ENCODE measurements around the gene CPT2. TPM values are rescaled to one million over a fixed set of nuclear protein-coding genes. Genes with fewer than 3 reads are reported as not detected.

The CPT2 gene
- total and polyA plus RNA-seq, 2 of the 13 experiments (the other 11 are each of a cell fraction or from before 2014, with no cell fraction given): 12.6 to 14.6 TPM

GRCh38 chr1:53196485-53197290 is at the start of gene CPT2 (continued):
- TF ChIP-seq REST (IDR thresholded peaks at IDR 0.05; ENCODE audit: borderline replicate concordance in 1 of 2, low read depth in 1 of 2, low read length in 2 of 2): peak in 1 of 2 experiments; percentile 31; a peak in 1 of 4 replicates
- 0 out of 2 replicates have a peak, but pooled peaks have one; percentile 1 for TF ChIP-seq HDAC2 (CRISPR knock-in tag; IDR thresholded peaks at IDR 0.05)
- no peak for TF ChIP-seq CREB1 (IDR thresholded peaks at IDR 0.05)
- peak; percentile 77; the same call in 1 of the 2 replicates for TF ChIP-seq CREB1 (CRISPR knock-in tag; IDR thresholded peaks at IDR 0.05)
- 0 out of 2 replicates have a peak, but pooled peaks have one; percentile 15 for TF ChIP-seq CCDC6 (CRISPR knock-in tag; IDR thresholded peaks at IDR 0.05)
- peak; percentile 89 for TF ChIP-seq ASH2L (IDR thresholded peaks at IDR 0.05; ENCODE audit: insufficient read length, low read depth, low read length)
- peak; percentile 41; the same call in 1 of the 2 replicates for TF ChIP-seq ESRRA (CRISPR knock-in tag; IDR thresholded peaks at IDR 0.05; ENCODE audit: low read depth)
- TF ChIP-seq KDM5B (CRISPR knock-in tag; IDR thresholded peaks at IDR 0.05; ENCODE audit: borderline replicate concordance): peak; percentile 85
- peak; percentile 44; the same call in 1 of the 2 replicates for TF ChIP-seq ZNF619 (CRISPR knock-in tag; IDR thresholded peaks at IDR 0.05)
- peak; percentile 28; the same call in 1 of the 2 replicates for TF ChIP-seq ZBTB25 (CRISPR knock-in tag; IDR thresholded peaks at IDR 0.05)
- peak; percentile 80; the same call in 1 of the 2 replicates for TF ChIP-seq ZNF891 (CRISPR knock-in tag; IDR thresholded peaks at IDR 0.05)
- TF ChIP-seq ZNF280B (CRISPR knock-in tag; IDR thresholded peaks at IDR 0.05; ENCODE audit: borderline replicate concordance): peak; percentile 67; the same call in 1 of the 2 replicates
- no peak for TF ChIP-seq MBNL3 (CRISPR knock-in tag; conservative IDR thresholded peaks at IDR 0.05)
- TF ChIP-seq E2F5 (CRISPR knock-in tag; conservative IDR thresholded peaks at IDR 0.05): peak; percentile 28; the same call in 1 of the 2 replicates
- peak; percentile 65; the same call in 1 of the 2 replicates for TF ChIP-seq ZNF230 (CRISPR knock-in tag; IDR thresholded peaks at IDR 0.05)
- TF ChIP-seq ZNF574 (CRISPR knock-in tag; IDR thresholded peaks at IDR 0.05): peak; percentile 35; the same call in 1 of the 2 replicates
- peak; percentile 82 for TF ChIP-seq SAP130 (CRISPR knock-in tag; IDR thresholded peaks at IDR 0.05; ENCODE audit: low read depth)
- peak; percentile 78 to 97 for TF ChIP-seq POLR2A (IDR thresholded peaks at IDR 0.05; ENCODE audit: insufficient read depth in 1 of 2, low read depth in 2 of 2, low read length in 2 of 2)
